Measurements from ENCODE around the gene KIRREL3.

KIRREL3 gene

DNA sequence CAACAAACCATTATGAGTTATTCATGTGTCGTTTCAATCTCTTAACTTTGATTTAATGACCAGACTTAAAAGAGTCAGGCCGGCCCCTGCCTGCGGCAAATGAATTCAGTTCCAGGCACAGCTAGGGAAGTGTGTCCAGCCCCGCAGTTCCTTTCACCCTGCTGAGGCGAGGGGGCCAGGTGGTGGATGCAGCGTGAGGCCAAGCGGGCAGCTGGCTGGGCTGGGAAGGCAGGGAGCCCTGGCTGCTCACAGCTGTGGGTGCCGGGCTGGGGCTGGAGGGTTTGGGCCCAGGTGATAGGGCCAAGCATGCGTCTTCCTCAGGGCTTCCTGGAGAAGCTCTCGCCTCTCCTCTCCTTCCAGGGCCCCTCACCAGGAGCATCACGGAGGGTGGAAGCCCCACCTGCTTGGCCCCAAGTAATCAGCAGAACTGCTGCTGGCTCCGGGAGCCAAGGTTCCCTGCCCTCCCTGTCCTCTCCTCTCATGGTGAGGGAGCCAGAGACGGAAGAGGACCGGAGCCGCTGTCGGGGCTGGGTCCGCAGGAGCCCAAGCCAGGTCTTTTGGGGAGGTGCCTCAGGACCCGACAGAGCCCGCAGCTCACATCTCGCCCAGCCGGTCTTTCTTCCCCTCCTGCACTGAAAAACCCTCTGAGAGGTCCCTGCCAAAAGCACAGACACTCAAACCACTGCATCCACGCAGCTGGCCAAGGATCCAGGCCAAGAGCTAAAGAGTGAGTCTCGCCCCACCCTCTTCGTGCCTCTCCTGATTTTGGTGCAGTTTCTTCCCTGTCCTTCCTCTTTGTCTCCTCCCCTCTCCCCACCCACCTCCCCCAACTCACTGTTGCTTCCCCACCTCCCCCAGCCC lies 548.1 kb downstream of the KIRREL3 start:
- TF ChIP-seq GATA2 (IDR thresholded peaks at IDR 0.05; ENCODE audit: low read depth, low read length) (no peak), GATA3 (IDR thresholded peaks at IDR 0.05; ENCODE audit: low read depth, low read length) (no peak)

DNA sequence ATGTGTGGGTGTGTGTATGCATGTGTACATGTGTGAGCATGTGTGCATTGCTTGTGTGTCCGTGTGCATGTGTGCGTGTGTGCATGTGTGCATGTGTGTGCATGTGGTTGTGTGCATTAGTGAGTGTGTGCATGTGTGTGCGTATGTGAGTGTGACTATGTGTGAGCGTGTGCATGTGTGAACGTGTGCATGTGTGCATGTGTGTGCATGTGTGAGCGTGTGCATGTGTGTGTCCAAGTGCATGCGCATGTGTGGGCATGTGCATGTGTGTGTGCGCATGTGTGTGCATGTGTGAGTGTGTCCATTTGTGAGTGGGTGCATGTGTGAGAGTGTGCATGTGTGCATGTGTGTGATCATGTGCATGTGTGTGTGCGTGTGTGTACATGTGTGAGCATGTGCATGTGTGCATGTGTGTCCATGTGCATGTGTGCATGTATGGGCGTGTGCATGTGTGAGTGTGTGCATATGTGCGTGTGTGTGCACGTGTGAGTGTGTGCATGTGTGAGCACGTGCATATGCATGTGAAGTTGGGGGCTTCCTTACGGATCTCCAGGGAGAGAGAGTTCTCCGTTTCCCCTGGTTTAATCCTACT lies 549.3 kb downstream of the KIRREL3 start:
- TF ChIP-seq GATA2 (IDR thresholded peaks at IDR 0.05; ENCODE audit: low read depth, low read length) (no peak), GATA3 (IDR thresholded peaks at IDR 0.05; ENCODE audit: low read depth, low read length) (no peak)

DNA sequence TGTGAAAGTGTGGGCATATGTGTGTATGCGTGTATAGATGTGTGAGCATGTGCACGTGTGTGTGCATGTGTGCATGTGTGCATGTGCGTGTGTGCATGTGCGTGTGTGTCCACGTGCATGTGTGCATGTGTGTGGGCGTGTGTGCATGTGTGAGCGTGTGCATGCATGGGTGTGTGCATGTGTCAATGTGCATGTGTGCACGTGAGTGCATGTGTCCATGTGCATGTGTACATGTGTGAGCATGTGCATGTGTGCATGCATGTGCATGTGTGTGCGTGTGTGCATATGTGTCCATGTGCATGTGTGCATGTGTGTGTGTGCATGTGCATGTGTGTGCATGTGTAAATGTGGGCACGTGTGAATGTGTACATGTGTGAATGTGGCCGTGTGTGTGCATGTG lies 549.8 kb downstream of the KIRREL3 start:
- TF ChIP-seq GATA3 (IDR thresholded peaks at IDR 0.05; ENCODE audit: low read depth, low read length) (no peak), GATA2 (IDR thresholded peaks at IDR 0.05; ENCODE audit: low read depth, low read length) (no peak)

DNA sequence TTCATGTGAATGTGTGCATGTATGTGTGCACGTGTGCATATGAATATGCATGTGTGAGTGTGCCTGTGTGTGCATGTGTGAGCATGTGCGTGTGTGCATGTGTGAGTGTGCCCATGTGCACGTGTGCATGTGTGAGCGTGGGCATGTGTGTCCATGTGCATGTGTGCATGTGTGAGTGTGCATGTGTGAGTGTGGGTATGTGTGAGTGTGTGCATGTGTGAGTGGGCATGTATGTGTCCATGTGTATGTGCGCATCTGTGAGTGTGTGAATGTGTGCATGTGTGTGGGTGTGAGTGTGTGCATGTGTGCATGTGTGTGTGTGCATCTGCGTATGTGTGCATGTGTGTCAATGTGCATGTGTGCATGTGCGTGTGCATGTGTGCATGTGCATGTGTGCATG lies 550.4 kb downstream of the KIRREL3 start:
- TF ChIP-seq GATA2 (IDR thresholded peaks at IDR 0.05; ENCODE audit: low read depth, low read length) (no peak), GATA3 (IDR thresholded peaks at IDR 0.05; ENCODE audit: low read depth, low read length) (no peak)

DNA sequence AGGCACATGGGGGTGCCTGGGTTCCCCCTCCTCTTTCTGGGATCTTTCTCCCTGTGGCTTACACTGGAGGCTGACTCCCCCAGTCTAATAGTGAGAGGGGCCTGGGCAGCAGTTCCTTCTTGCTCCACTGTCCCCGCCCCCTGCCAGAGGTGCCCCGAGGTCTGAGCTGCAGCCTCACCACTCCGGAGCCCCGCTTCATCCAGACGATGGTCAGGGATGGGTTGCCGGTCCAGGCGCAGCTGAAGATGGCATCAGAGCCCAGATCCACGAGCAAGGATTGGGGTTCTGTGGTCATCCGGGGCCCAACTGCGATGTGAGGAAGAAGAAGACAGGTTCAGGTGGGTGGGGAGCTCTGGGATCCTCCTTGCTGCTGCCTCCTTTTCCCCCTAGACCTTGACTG lies 554.0 kb downstream of the KIRREL3 start:
- no peak for TF ChIP-seq GATA2 (IDR thresholded peaks at IDR 0.05; ENCODE audit: low read depth, low read length)
- TF ChIP-seq GATA3 (IDR thresholded peaks at IDR 0.05; ENCODE audit: low read depth, low read length): no peak

DNA sequence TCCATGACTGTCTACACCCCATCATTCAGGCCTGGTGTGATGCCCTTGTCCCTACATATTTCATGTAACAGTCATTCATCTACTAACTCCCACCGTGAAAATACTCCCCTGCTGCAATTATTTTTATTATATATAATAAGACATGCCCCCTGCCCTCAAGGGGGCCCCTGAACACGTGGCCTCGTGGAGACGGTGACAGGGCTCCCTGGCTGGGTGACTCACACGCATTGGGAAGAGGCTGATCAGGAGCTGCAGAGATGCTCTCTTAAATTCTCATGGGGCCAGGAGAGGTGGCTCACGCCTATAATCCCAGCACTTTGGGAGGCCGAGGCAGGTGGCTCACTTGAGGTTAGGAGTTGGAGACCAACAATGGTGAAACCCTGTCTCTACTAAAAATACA lies 556.5 kb downstream of the KIRREL3 start:
- TF ChIP-seq GATA2 (IDR thresholded peaks at IDR 0.05; ENCODE audit: low read depth, low read length) (no peak), GATA3 (IDR thresholded peaks at IDR 0.05; ENCODE audit: low read depth, low read length) (no peak)

DNA sequence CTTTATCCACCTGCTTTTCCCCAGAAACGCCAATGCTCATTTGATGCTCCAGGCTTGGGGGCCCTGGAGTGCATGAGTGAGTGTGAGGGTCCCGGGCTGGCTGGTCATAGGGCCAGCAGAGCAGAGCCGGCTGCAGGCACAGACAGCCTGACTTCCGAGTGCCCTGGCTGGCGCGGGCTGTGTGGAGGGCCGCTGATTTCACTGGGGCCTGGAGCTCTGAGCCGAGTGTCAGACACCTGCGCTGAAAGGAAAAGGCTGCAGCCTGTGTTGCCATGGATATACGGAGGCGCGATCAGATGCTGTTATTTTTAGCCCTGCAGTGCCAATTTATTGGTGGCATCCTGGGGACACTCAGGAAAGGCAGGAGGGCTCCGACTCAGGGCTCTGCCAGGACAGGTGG lies 557.5 kb downstream of the KIRREL3 start:
- TF ChIP-seq GATA2 (IDR thresholded peaks at IDR 0.05; ENCODE audit: low read depth, low read length): no peak
- TF ChIP-seq GATA3 (IDR thresholded peaks at IDR 0.05; ENCODE audit: low read depth, low read length): no peak

DNA sequence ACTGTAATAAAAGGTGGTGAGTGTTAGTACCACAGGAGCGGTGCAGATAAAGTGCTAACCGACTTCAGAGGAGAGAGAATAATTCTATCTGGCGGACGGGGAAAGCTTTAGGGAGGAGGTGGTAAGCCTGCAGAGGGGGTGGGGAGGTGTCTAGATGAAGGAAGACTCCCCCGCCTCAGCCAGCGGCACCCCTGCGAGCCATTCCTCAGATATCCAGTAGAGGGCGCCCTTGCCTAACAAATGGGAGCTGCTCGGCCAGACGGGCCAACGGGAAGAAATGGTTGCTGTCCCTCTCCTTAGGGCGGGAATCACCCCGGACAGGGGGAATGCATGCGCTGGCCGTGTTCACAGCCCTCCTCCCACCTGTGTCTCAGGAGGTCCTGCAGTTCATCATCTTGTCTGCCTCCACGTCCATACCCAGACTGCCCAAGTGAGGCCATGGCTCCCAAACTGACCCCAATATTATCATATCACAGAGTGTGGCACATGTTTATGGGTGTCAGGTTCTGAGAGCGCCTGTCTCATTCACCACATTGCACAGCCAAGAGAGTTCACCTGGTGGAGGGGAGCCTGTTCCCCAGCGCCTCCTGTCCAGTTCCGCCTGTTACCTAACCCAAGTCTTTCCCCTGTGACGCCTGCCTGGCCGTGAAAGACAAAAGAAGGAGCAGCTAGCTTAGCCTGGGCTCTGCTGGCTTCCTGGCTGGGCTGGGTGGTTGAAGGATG lies 559.6 kb downstream of the KIRREL3 start:
- TF ChIP-seq GATA2 (IDR thresholded peaks at IDR 0.05; ENCODE audit: low read depth, low read length) (no peak), GATA3 (IDR thresholded peaks at IDR 0.05; ENCODE audit: low read depth, low read length) (no peak)

DNA sequence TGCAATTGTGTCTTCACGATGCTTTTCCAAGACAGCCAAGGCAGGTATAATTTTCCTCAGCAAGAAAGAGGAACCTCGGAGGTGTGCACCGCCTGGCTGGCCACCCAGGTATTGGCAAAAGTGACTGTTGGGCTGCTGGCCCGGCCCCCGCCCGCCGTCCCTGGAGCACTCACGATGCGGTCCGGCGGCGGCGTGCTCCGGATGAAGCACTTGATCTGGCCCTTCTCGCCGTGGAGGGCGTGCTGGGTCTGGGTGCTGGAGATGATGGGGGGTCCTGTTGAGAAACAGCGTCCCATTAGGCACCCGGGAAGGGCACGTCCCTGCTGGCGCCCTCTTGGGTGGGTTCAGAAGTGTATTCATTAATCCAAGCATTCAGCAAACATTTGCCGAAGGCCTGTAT lies 560.3 kb downstream of the KIRREL3 start:
- TF ChIP-seq GATA3 (IDR thresholded peaks at IDR 0.05; ENCODE audit: low read depth, low read length): no peak
- TF ChIP-seq GATA2 (IDR thresholded peaks at IDR 0.05; ENCODE audit: low read depth, low read length): no peak

DNA sequence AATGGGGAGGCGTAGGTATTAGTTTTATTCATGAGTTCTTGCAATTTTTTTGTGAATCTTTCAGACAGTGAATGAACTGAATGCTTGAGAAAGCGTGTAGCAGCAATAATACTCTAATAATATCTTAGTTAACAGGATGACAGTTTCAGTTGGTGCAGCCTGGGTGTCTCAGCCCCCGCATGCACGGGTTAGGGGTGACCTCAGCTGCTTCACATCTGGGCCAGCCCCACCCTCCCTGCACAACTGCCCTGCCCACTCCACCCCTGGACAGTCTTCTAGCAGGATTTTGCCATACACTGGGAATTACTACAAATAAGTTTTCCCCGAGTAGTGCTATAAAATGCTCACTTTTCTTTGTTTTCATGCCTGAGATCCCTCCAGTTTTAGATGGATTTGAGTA lies 561.9 kb downstream of the KIRREL3 start:
- TF ChIP-seq GATA3 (IDR thresholded peaks at IDR 0.05; ENCODE audit: low read depth, low read length): no peak
- no peak for TF ChIP-seq GATA2 (IDR thresholded peaks at IDR 0.05; ENCODE audit: low read depth, low read length)

DNA sequence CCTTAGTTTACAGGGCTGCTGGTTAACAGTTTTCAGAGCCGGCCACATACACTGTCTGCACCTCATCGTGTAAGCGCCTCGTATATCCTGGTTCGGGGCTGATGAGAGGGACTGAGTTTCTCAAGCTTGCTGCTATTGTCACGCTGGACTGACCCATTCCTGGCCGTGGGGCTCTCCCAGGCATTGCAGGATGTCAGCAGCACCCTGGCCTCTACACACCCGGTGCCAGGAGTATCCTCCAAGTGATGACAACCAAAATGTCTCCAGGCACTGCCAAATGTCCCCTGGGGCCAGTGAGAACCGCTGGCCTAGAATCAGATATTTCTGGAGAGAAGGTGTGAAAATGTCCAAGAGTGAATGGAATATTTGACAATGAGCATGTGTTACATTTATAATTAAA lies 562.3 kb downstream of the KIRREL3 start:
- no peak for TF ChIP-seq GATA3 (IDR thresholded peaks at IDR 0.05; ENCODE audit: low read depth, low read length)
- TF ChIP-seq GATA2 (IDR thresholded peaks at IDR 0.05; ENCODE audit: low read depth, low read length): no peak

DNA sequence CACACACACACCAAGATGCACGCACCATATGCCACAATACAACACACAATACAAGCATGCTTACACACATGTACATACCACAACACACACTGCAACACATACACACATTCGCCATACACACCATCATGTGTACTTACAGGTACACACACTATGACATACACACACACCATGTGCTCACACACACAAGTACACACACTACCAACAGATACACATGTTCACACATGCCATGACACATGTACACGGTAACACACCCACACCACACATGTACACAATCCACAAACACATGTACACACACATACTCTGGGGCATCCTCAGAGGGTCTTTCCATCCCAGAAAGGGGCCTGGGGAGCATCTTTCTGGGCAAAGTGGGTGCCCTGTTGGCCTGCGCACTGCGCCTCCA lies 562.8 kb downstream of the KIRREL3 start:
- TF ChIP-seq GATA3 (IDR thresholded peaks at IDR 0.05; ENCODE audit: low read depth, low read length) (no peak), GATA2 (IDR thresholded peaks at IDR 0.05; ENCODE audit: low read depth, low read length) (no peak)

DNA sequence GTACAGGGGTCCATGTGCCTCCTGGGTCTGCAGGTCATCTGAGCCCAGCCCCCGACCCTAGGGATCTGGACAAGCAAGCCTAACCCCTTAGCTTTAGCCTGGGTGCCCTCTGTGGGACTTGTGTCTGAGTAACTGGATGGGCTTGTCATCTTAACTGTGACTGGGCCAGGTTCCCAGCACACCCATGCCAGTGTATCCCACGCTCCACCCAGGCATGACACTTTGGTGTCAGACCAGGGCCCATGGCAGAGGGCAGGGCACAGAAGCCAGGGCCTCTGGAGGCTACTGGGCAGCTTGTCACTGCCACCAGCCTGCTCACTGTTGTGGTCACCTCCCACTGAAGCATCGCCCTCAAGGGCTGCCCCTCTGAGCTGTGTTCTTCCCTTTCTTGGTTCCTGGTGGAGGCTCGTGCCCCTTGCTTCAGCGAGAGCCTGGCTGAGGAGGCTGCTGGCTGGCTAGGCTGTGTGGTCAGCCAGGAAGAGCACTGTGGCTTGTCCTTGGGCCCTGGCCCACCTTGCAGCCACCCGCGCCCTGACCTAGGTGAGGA lies 564.3 kb downstream of the KIRREL3 start:
- TF ChIP-seq GATA3 (IDR thresholded peaks at IDR 0.05; ENCODE audit: low read depth, low read length) (no peak), GATA2 (IDR thresholded peaks at IDR 0.05; ENCODE audit: low read depth, low read length) (no peak)

DNA sequence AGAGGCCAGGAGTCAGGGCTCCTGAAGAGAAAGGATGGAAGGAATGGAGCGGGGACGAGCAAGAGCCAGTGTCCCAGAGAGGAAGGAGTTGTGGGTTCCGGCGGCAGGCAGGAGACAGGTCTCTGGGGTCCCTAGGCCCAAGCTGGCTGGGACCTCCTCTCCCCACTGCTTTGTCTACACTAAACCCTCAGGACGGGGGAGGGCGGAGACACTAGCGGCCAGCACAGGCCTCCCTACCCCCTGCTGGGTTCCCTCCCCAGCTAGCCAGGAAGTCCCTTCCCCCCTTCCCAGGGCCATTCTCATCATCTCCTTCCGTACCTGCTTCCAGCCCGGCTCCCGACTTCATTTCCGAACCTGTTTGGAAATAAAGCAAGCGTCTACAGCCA lies 565.6 kb downstream of the KIRREL3 start:
- TF ChIP-seq GATA3 (IDR thresholded peaks at IDR 0.05; ENCODE audit: low read depth, low read length): no peak
- TF ChIP-seq GATA2 (IDR thresholded peaks at IDR 0.05; ENCODE audit: low read depth, low read length): no peak
